Neural cell (in vitro differentiated cells): ENCODE data around the gene ASTN1. TPM values are rescaled to one million over a fixed set of nuclear protein-coding genes. Genes with fewer than 3 reads are reported as not detected.

Experiments
- H2AFZ ChIP-seq: fragments of 200-600, 300-800 bp; sonication (generic), shearing (Covaris generic); 2 replicates; pipeline ENCODE4 v1.6.0; 2014; ENCODE audit warnings: low read depth, mild to moderate bottlenecking, antibody characterized with exemption, low read length, moderate library complexity
- H3F3A ChIP-seq: fragments of 200-600 bp; shearing (Covaris generic); 2 replicates; pipeline ENCODE4 v1.6.1; 2016; ENCODE audit warnings: mild to moderate bottlenecking, moderate library complexity, mixed read lengths, antibody characterized with exemption, low read length; ENCODE audit not compliant: insufficient read depth, poor library complexity, severe bottlenecking
- H3K27ac ChIP-seq: fragments of 200-600, 300-800 bp; sonication (generic), shearing (Covaris generic); 2 replicates; pipeline ENCODE4 v1.5.1; 2014; ENCODE audit warnings: mild to moderate bottlenecking, low read length, moderate library complexity
- H3K27me3 ChIP-seq: fragments of 300-800, 200-600 bp; sonication (generic), shearing (Covaris generic); 2 replicates; pipeline ENCODE4 v1.6.0; 2014; ENCODE audit warnings: mild to moderate bottlenecking, low read depth, low read length, moderate library complexity; ENCODE audit not compliant: insufficient read depth
- H3K36me3 ChIP-seq: fragments of 300-800, 200-600 bp; sonication (generic), shearing (Covaris generic); 2 replicates; pipeline ENCODE4 v1.5.1; 2014; ENCODE audit warnings: mild to moderate bottlenecking, antibody characterized with exemption, low read length, moderate library complexity; ENCODE audit not compliant: insufficient read depth
- H3K4me2 ChIP-seq: fragments of 300-800, 200-600 bp; sonication (generic), shearing (Covaris generic); 2 replicates; pipeline ENCODE4 v1.6.0; 2014; ENCODE audit warnings: mild to moderate bottlenecking, low read length
- H3K4me3 ChIP-seq: fragments of 300-800, 200-600 bp; sonication (generic), shearing (Covaris generic); 2 replicates; pipeline ENCODE4 v1.5.1; 2014; ENCODE audit warnings: mild to moderate bottlenecking, low read length, moderate library complexity
- H3K79me2 ChIP-seq: fragments of 200-600 bp; shearing (Covaris generic); replicated peaks from 2 replicates; pipeline ENCODE4 v1.6.0; 2014; ENCODE audit warnings: mild to moderate bottlenecking, low read length, moderate library complexity; ENCODE audit not compliant: insufficient read depth
- H3K9ac ChIP-seq: fragments of 300-800, 200-600 bp; sonication (generic), shearing (Covaris generic); 2 replicates; pipeline ENCODE4 v1.6.1; 2016; ENCODE audit warnings: mild to moderate bottlenecking, low read length, mixed read lengths
- H3K9me2 ChIP-seq: fragments of 200-600 bp; shearing (Covaris generic); 2 replicates; pipeline ENCODE4 v1.6.1; 2016; ENCODE audit warnings: mild to moderate bottlenecking, low read length, mixed read lengths; ENCODE audit not compliant: insufficient read depth
- H3K9me3 ChIP-seq: fragments of 200-600, 300-800 bp; sonication (generic), shearing (Covaris generic); 2 replicates; pipeline ENCODE4 v1.6.1; 2016; ENCODE audit warnings: mild to moderate bottlenecking, mixed run types, low read length, moderate library complexity, mixed read lengths
- H4K20me1 ChIP-seq: fragments of 200-600 bp; shearing (Covaris generic); 2 replicates; pipeline ENCODE4 v1.6.1; 2016; ENCODE audit warnings: mild to moderate bottlenecking, mixed run types; ENCODE audit not compliant: insufficient read depth
- CTCF ChIP-seq: fragments of 450-650 bp; IDR thresholded peaks from 2 replicates; pipeline ENCODE4 v1.5.1; 2014; ENCODE audit warnings: antibody characterized with exemption, mild to moderate bottlenecking, moderate library complexity; ENCODE audit not compliant: poor library complexity, severe bottlenecking
- EP300 ChIP-seq: fragments of 450-650 bp; conservative IDR thresholded peaks from 2 replicates; pipeline ENCODE4 v1.6.1; 2014; ENCODE audit warnings: antibody characterized with exemption, mild to moderate bottlenecking, moderate library complexity; ENCODE audit not compliant: poor library complexity, severe bottlenecking
- EZH2 ChIP-seq: fragments of 200-600, 300-800 bp; shearing (Covaris generic), sonication (generic); IDR thresholded peaks from 2 replicates; pipeline ENCODE4 v1.6.1; 2014; ENCODE audit warnings: antibody characterized with exemption, low read length, borderline replicate concordance, mild to moderate bottlenecking; ENCODE audit not compliant: insufficient read depth, poor library complexity, severe bottlenecking
- MXI1 ChIP-seq: fragments of 450-650 bp; conservative IDR thresholded peaks from 2 replicates; pipeline ENCODE4 v1.6.1; 2014; ENCODE audit warnings: antibody characterized with exemption, mild to moderate bottlenecking; ENCODE audit not compliant: poor library complexity, severe bottlenecking
- POLR2AphosphoS5 ChIP-seq: IDR thresholded peaks from 2 replicates; pipeline ENCODE4 v1.6.1; 2012
- RAD21 ChIP-seq: fragments of 450-650 bp; conservative IDR thresholded peaks from 2 replicates; pipeline ENCODE4 v1.6.1; 2014; ENCODE audit warnings: antibody characterized with exemption, mild to moderate bottlenecking, moderate library complexity
- REST ChIP-seq: IDR thresholded peaks from 2 replicates; pipeline ENCODE4 v1.6.1; 2012; ENCODE audit warnings: borderline replicate concordance
- SMC3 ChIP-seq: fragments of 450-650 bp; conservative IDR thresholded peaks from 2 replicates; pipeline ENCODE4 v1.6.1; 2014; ENCODE audit warnings: antibody characterized with exemption, mild to moderate bottlenecking, moderate library complexity; ENCODE audit not compliant: poor library complexity
- TAF1 ChIP-seq: IDR thresholded peaks from 2 replicates; pipeline ENCODE4 v1.6.1; 2012; ENCODE audit warnings: low read depth
- polyA plus RNA-seq: library from polyadenylated mRNA; depleted of rRNA; stranded (reverse); fragments of >200 nt; gene quantifications from 2 replicates; pipeline ENCODE4 v1.2.3, GENCODE V29; 2014

The ASTN1 gene
- polyA plus RNA-seq, 1 donor from 2014 or later, result 33.4 TPM

- H3K27me3 ChIP-seq, result no peaks in the 10 kb centered on the region
- H3K4me3 ChIP-seq, result no peak overlapping the region
- H3F3A ChIP-seq, result no peaks in the 10 kb centered on the region
- H3K9me3 ChIP-seq, result no peaks in the 10 kb centered on the region
- no peak overlapping the region for H3K27ac ChIP-seq
- no peaks in the 10 kb centered on the region for H4K20me1 ChIP-seq
- peaks cover 13% of the 10 kb centered on the region for H3K36me3 ChIP-seq
- no peak for TF ChIP-seq EZH2
- no peak for TF ChIP-seq EP300
- no peak for TF ChIP-seq POLR2AphosphoS5
- no peak for TF ChIP-seq MXI1
- no peak for TF ChIP-seq TAF1
- no peak for TF ChIP-seq RAD21
- no peak for TF ChIP-seq CTCF
- no peak for TF ChIP-seq REST
- no peak for TF ChIP-seq SMC3
- H3K9ac ChIP-seq, result no peak overlapping the region
- H3K4me2 ChIP-seq, result no peak overlapping the region
- no peaks in the 10 kb centered on the region for H3K9me2 ChIP-seq
- H2AFZ ChIP-seq, result no peak overlapping the region
- H3K79me2 ChIP-seq, result no peaks in the 10 kb centered on the region
These were observed 279.6 kb downstream of the ASTN1 start for GRCh38 chr1:176884911-176885310.

GRCh38 chr1:176884286-176884685 lies 280.2 kb downstream of the ASTN1 start:
- H2AFZ ChIP-seq, result no peak overlapping the region
- no peaks in the 10 kb centered on the region for H4K20me1 ChIP-seq
- no peaks in the 10 kb centered on the region for H3F3A ChIP-seq
- H3K79me2 ChIP-seq, result no peaks in the 10 kb centered on the region
- TF ChIP-seq RAD21 (no peak), CTCF (no peak), EZH2 (no peak), POLR2AphosphoS5 (no peak), MXI1 (no peak), TAF1 (no peak), REST (no peak), EP300 (no peak), SMC3 (no peak)
- peaks cover 13% of the 10 kb centered on the region for H3K36me3 ChIP-seq
- H3K4me3 ChIP-seq, result no peak overlapping the region
- H3K27me3 ChIP-seq, result no peaks in the 10 kb centered on the region
- no peaks in the 10 kb centered on the region for H3K9me2 ChIP-seq
- H3K27ac ChIP-seq, result no peak overlapping the region
- H3K9ac ChIP-seq, result no peak overlapping the region
- H3K4me2 ChIP-seq, result no peak overlapping the region
- H3K9me3 ChIP-seq, result no peaks in the 10 kb centered on the region
